CD14-positive monocyte (primary cell): ENCODE results near the gene PTOV1. TPM values are rescaled to one million over a fixed set of nuclear protein-coding genes. Genes with fewer than 3 reads are reported as not detected.

Experiments
- DNase-seq, 3 donors: peaks; one replicate each; pipeline ENCODE4 v3.0.0-alpha.2; 2011 to 2022
- H2AFZ ChIP-seq: 2 replicates; pipeline ENCODE4 v1.6.0; 2012; ENCODE audit warnings: mild to moderate bottlenecking, low read depth, low read length, inconsistent platforms; ENCODE audit not compliant: insufficient read depth, poor library complexity, severe bottlenecking
- H3K27ac ChIP-seq, 2 donors: 1 replicate in 1 of 2; 2 replicates in 1 of 2; pipeline ENCODE4 v1.5.1; 2012 to 2013; ENCODE audit warnings: low read length in 2 of 2, control low read depth in 1 of 2, inconsistent platforms in 1 of 2, low read depth in 1 of 2, mild to moderate bottlenecking in 1 of 2
- H3K27me3 ChIP-seq, 2 donors: one replicate each; pipeline versions ENCODE4 v1.6.0 to v1.6.1; 2011 to 2013; ENCODE audit warnings: low read length in 2 of 2; ENCODE audit not compliant: control insufficient read depth in 2 of 2, insufficient read depth in 2 of 2
- H3K36me3 ChIP-seq, 2 donors: replicated peaks in 1 of 2; 1 replicate in 1 of 2; 2 replicates in 1 of 2; pipeline versions ENCODE4 v1.5.1 to v1.6.1; 2012 to 2013; ENCODE audit warnings: low read length in 2 of 2, control low read depth in 1 of 2, inconsistent platforms in 1 of 2, mild to moderate bottlenecking in 1 of 2; ENCODE audit not compliant: insufficient read depth in 2 of 2, control insufficient read depth in 1 of 2
- H3K4me1 ChIP-seq, 2 donors: 1 replicate in 1 of 2; 2 replicates in 1 of 2; pipeline versions ENCODE4 v1.5.1 to v1.6.1; 2012 to 2013; ENCODE audit warnings: low read length in 2 of 2, control low read depth in 1 of 2, inconsistent platforms in 1 of 2, mild to moderate bottlenecking in 1 of 2, moderate library complexity in 1 of 2; ENCODE audit not compliant: insufficient read depth in 2 of 2, control insufficient read depth in 1 of 2
- H3K4me2 ChIP-seq: replicated peaks from 2 replicates; pipeline ENCODE3; 2012; ENCODE audit warnings: low read length, moderate library complexity, mild to moderate bottlenecking; ENCODE audit not compliant: poor library complexity, severe bottlenecking; ENCODE audit errors: extremely low read depth
- H3K4me3 ChIP-seq, 3 experiments: fragments of 200-600 bp in 1 of 3; sonication (generic) in 1 of 3; replicated peaks in 1 of 3; 1 replicate in 2 of 3; 2 replicates in 1 of 3; pipeline ENCODE4 v1.5.1; 2011 to 2013; ENCODE audit warnings: low read length in 3 of 3, mild to moderate bottlenecking in 3 of 3, control low read depth in 2 of 3, low read depth in 2 of 3, inconsistent platforms in 1 of 3, moderate library complexity in 1 of 3
- H3K79me2 ChIP-seq: 2 replicates; pipeline ENCODE4 v1.6.0; 2012; ENCODE audit warnings: mild to moderate bottlenecking, control low read depth, inconsistent platforms, low read length, moderate library complexity; ENCODE audit not compliant: insufficient read depth
- H3K9ac ChIP-seq: 2 replicates; pipeline ENCODE4 v1.6.0; 2017; ENCODE audit warnings: low read length, mild to moderate bottlenecking; ENCODE audit not compliant: insufficient read depth, poor library complexity, severe bottlenecking
- H3K9me3 ChIP-seq, 2 donors: replicated peaks in 1 of 2; 1 replicate in 1 of 2; 2 replicates in 1 of 2; pipeline versions ENCODE4 v1.5.1 to v1.6.1; 2012 to 2013; ENCODE audit warnings: low read length in 2 of 2, control low read depth in 1 of 2; ENCODE audit not compliant: control insufficient read depth in 1 of 2, insufficient read depth in 1 of 2
- H4K20me1 ChIP-seq: 2 replicates; pipeline ENCODE4 v1.6.0; 2012; ENCODE audit warnings: mild to moderate bottlenecking, low read length, control low read depth, moderate library complexity; ENCODE audit not compliant: insufficient read depth
- H3K27ac Mint-ChIP-seq, 7 donors: one replicate each; pipeline ENCODE4 v1.8.0; 2020; ENCODE audit warnings: mild to moderate bottlenecking in 7 of 7, mixed read lengths in 7 of 7, moderate library complexity in 6 of 7, inconsistent platforms in 2 of 7
- H3K27me3 Mint-ChIP-seq, 3 donors: one replicate each; pipeline ENCODE4 v1.8.0; 2021 to 2022; ENCODE audit warnings: low read depth in 3 of 3, mild to moderate bottlenecking in 3 of 3, mixed read lengths in 3 of 3, moderate library complexity in 3 of 3, inconsistent platforms in 1 of 3
- H3K36me3 Mint-ChIP-seq, 2 donors: one replicate each; pipeline ENCODE4 v1.8.0; 2020; ENCODE audit warnings: mixed read lengths in 2 of 2, inconsistent platforms in 1 of 2, mild to moderate bottlenecking in 1 of 2
- H3K4me1 Mint-ChIP-seq: one replicate; pipeline ENCODE4 v1.8.0; 2020; ENCODE audit warnings: mild to moderate bottlenecking, mixed read lengths
- H3K4me3 Mint-ChIP-seq, 2 donors: one replicate each; pipeline ENCODE4 v1.8.0; 2020; ENCODE audit warnings: mild to moderate bottlenecking in 2 of 2, mixed read lengths in 2 of 2, moderate library complexity in 1 of 2
- H3K9me3 Mint-ChIP-seq, 7 donors: one replicate each; pipeline ENCODE4 v1.8.0; 2020 to 2022; ENCODE audit warnings: mixed read lengths in 7 of 7, mild to moderate bottlenecking in 6 of 7, moderate library complexity in 6 of 7, inconsistent platforms in 2 of 7
- WGBS: methylation state at CpG from one replicate; pipeline ENCODE4 v1.1.5; 2013; ENCODE audit warnings: missing lambda C conversion rate; ENCODE audit not compliant: insufficient coverage; 5-methylcytosine and 5-hydroxymethylcytosine counted together
- intact Hi-C, 2 donors: fragments of 100-400 bp; cut with micrococcal nuclease; formaldehyde crosslinking; loops; one replicate each; pipeline versions ENCODE4 v1.15.0 to v1.15.1; 2023
- polyA plus RNA-seq, 3 donors: library from polyadenylated mRNA; depleted of rRNA in 1 of 3; unstranded in 2 of 3; stranded (reverse) in 1 of 3; fragments of 300-500 nt in 2 of 3; fragments of >200 nt in 1 of 3; fragmentation: Illumina TruSeq in 2 of 3; gene quantifications; 1 replicate in 2 of 3; 2 replicates in 1 of 3; pipeline ENCODE4 v1.2.3, GENCODE V29; 2012 to 2021
- TF ChIP-seq, protein P1 (sequence below): fragments of 200-600 bp; IDR thresholded peaks from one replicate; pipeline ENCODE4 v1.8.0; 2022; ENCODE audit warnings: antibody characterized with exemption, mild to moderate bottlenecking

PTOV1 gene
- polyA plus RNA-seq, 3 donors = 18.3 to 67.9 (median 31.2) TPM

DNA sequence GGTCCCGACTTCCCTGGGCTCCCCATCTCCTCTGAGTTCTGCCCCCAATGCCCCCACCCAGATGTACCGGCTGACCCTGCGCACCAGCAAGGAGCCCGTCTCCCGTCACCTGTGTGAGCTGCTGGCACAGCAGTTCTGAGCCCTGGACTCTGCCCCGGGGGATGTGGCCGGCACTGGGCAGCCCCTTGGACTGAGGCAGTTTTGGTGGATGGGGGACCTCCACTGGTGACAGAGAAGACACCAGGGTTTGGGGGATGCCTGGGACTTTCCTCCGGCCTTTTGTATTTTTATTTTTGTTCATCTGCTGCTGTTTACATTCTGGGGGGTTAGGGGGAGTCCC, 44.4 kb upstream of the PTOV1 start:
- no peak overlapping the region for H3K4me3 Mint-ChIP-seq
- TF ChIP-seq, protein P1, sequence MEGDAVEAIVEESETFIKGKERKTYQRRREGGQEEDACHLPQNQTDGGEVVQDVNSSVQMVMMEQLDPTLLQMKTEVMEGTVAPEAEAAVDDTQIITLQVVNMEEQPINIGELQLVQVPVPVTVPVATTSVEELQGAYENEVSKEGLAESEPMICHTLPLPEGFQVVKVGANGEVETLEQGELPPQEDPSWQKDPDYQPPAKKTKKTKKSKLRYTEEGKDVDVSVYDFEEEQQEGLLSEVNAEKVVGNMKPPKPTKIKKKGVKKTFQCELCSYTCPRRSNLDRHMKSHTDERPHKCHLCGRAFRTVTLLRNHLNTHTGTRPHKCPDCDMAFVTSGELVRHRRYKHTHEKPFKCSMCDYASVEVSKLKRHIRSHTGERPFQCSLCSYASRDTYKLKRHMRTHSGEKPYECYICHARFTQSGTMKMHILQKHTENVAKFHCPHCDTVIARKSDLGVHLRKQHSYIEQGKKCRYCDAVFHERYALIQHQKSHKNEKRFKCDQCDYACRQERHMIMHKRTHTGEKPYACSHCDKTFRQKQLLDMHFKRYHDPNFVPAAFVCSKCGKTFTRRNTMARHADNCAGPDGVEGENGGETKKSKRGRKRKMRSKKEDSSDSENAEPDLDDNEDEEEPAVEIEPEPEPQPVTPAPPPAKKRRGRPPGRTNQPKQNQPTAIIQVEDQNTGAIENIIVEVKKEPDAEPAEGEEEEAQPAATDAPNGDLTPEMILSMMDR = no peak
- 94% methylated on average over 7 of the region's 8 CpGs for WGBS
- H3K36me3 Mint-ChIP-seq = peaks cover 39 to 47% of the 10 kb centered on the region in 2 donors
- H3K4me2 ChIP-seq = no peak overlapping the region
- H2AFZ ChIP-seq = no peak overlapping the region
- H3K4me1 Mint-ChIP-seq = peaks cover 33% of the 10 kb centered on the region
- peak overlapping the region in 1 of 2 donors; percentile 61 for H3K27ac ChIP-seq
- H3K36me3 ChIP-seq = peaks cover 41 to 54% of the 10 kb centered on the region in 2 donors
- peak overlapping the region in 5 of 7 donors; percentile 10 to 34 (median 18) for H3K27ac Mint-ChIP-seq
- H3K9me3 ChIP-seq = no peaks in the 10 kb centered on the region
- no peaks in the 10 kb centered on the region for H3K27me3 ChIP-seq
- H3K27me3 Mint-ChIP-seq = peaks cover 0 to 4% (median 0%) of the 10 kb centered on the region in 3 donors
- H3K9me3 Mint-ChIP-seq = no peaks in the 10 kb centered on the region
- no peak overlapping the region for H3K4me3 ChIP-seq
- peaks cover 25 to 38% of the 10 kb centered on the region in 2 donors for H3K4me1 ChIP-seq
- no peak for DNase-seq
- intact Hi-C loops = loop anchor here in 1 of 2 donors (5.0 kb wide), 1 partner anchor 39 kb away; the partner anchor contains the start of gene AP2A1
- H4K20me1 ChIP-seq = peaks cover 44% of the 10 kb centered on the region
- H3K79me2 ChIP-seq = no peaks in the 10 kb centered on the region
- H3K9ac ChIP-seq = no peak overlapping the region

- H3K27ac ChIP-seq = peak overlapping the region; percentile 36 to 61
These were observed 43.7 kb upstream of the PTOV1 start for GRCh38 chr19:49807058-49807903.

More at GRCh38 chr19:49807058-49807903, 43.7 kb upstream of the PTOV1 start:
- Histone ChIP-seq H3K4me3 (no peak overlapping the region), H3K9ac (no peak overlapping the region), H3K27me3 (no peaks in the 10 kb centered on the region), H3K79me2 (no peaks in the 10 kb centered on the region), H3K36me3 (peaks cover 36 to 47% of the 10 kb centered on the region in 2 donors), H2AFZ (no peak overlapping the region), H4K20me1 (peaks cover 38% of the 10 kb centered on the region), H3K4me1 (peaks cover 25 to 39% of the 10 kb centered on the region in 2 donors), H3K9me3 (no peaks in the 10 kb centered on the region), H3K4me2 (no peak overlapping the region)
- Mint-ChIP-seq H3K36me3 (peaks cover 37 to 44% of the 10 kb centered on the region in 2 donors), H3K27me3 (peaks cover 0 to 4% (median 0%) of the 10 kb centered on the region in 3 donors), H3K27ac (peak overlapping the region; percentile 71 to 93 (median 87)), H3K4me3 (no peak overlapping the region), H3K4me1 (peaks cover 33% of the 10 kb centered on the region), H3K9me3 (no peaks in the 10 kb centered on the region)
- TF ChIP-seq, protein P1 = no peak
- WGBS = 46% methylated on average over 11 of the region's 18 CpGs
- intact Hi-C loops = loop anchor here in 1 of 2 donors (5.0 kb wide), 1 partner anchor 40 kb away; the partner anchor contains the start of gene AP2A1
- peak; percentile 29 to 58 (median 35) for DNase-seq
